Adrenal gland (tissue), 12 donors: ENCODE data around the gene PAX5. TPM values are rescaled to one million over a fixed set of nuclear protein-coding genes. Genes with fewer than 3 reads are reported as not detected.

ENCODE experiments used
- DNase-seq, 7 donors: peaks; one replicate each; pipeline ENCODE4 v3.0.0-alpha.2; 2019 to 2020
- H3K27ac ChIP-seq, 5 donors: fragments of 200-600 bp; sonication (generic) in 4 of 5; 1 replicate in 3 of 5; 2 replicates in 2 of 5; pipeline versions ENCODE4 v1.5.1 to v1.8.0; 2016 to 2020; ENCODE audit warnings: mild to moderate bottlenecking in 1 of 5
- H3K27me3 ChIP-seq: fragments of 200-600 bp; 2 replicates; pipeline ENCODE4 v1.8.0; 2021
- H3K36me3 ChIP-seq, 2 donors: fragments of 200-600 bp; replicated peaks in 1 of 2; 1 replicate in 1 of 2; 2 replicates in 1 of 2; pipeline versions ENCODE4 v1.5.1 to v1.8.0; 2018 to 2022
- H3K4me1 ChIP-seq, 2 donors: fragments of 200-600 bp; replicated peaks in 1 of 2; 1 replicate in 1 of 2; 2 replicates in 1 of 2; pipeline versions ENCODE4 v1.5.1 to v1.8.0; 2018 to 2021
- H3K4me3 ChIP-seq, 4 donors: fragments of 200-600 bp; sonication (generic) in 3 of 4; one replicate each; pipeline ENCODE4 v1.5.1; 2016 to 2018
- H3K9me3 ChIP-seq, 3 donors: fragments of 200-600 bp; sonication (generic) in 1 of 3; replicated peaks in 1 of 3; 1 replicate in 2 of 3; 2 replicates in 1 of 3; pipeline versions ENCODE4 v1.5.1 to v1.8.0; 2016 to 2021
- POLR2A ChIP-seq, 2 donors: fragments of 450-650 bp; IDR thresholded peaks; one replicate each; pipeline ENCODE4 v1.6.1; 2017; ENCODE audit warnings: antibody characterized with exemption in 2 of 2, mild to moderate bottlenecking in 2 of 2, moderate library complexity in 1 of 2
- WGBS, 4 donors: extraction: QIAGEN DNeasy Blood & Tissue Kit in 2 of 4; methylation state at CpG; one replicate each; pipeline versions ENCODE4 v1.1.5 to v1.1.7; 2013 to 2017; 5-methylcytosine and 5-hydroxymethylcytosine counted together
- intact Hi-C, 2 donors: fragments of 100-400 bp; cut with DNase I; formaldehyde crosslinking; loops; one replicate each; pipeline versions ENCODE4 v1.14.1 to v1.15.0; 2022 to 2023
- polyA plus RNA-seq, 3 donors: library from polyadenylated mRNA; stranded (reverse); fragments of 200-250 nt in 2 of 3; fragments of 350-450 nt in 1 of 3; fragmentation: Illumina TruSeq in 1 of 3; extraction: RNeasy Lipid Tissue Mini Kit (QIAGEN cat#74804) in 1 of 3; gene quantifications; one replicate each; pipeline ENCODE4 v1.2.3, GENCODE V29; 2013 to 2014
- total RNA-seq, 9 donors: library from RNA; depleted of rRNA in 4 of 9; stranded (reverse); fragments of >200 nt in 4 of 9; fragments of 120-200 nt in 1 of 9; fragmentation: NEBNext Ultra II Directional in 1 of 9; extraction: Animal tissue kit (Norgen Biotek cat#: 25700) in 1 of 9; gene quantifications; one replicate each; pipeline versions ENCODE4 v1.1.0 to v1.2.4, GENCODE V29; 2013 to 2023
- TF ChIP-seq, protein P1 (sequence below), 6 experiments: fragments of 450-650 bp in 4 of 6; fragments of 200-600 bp in 2 of 6; sonication (generic) in 1 of 6; IDR thresholded peaks; 1 replicate in 5 of 6; 2 replicates in 1 of 6; pipeline versions ENCODE4 v1.5.1 to v1.8.0; 2016 to 2021; ENCODE audit warnings: antibody characterized with exemption in 6 of 6, mild to moderate bottlenecking in 2 of 6, moderate library complexity in 1 of 6
- donor health status: healthy with polysubstance abuse.
- donor health status: Bipolar disorder and iron deficiency.
- donor health status: DM: yes; HTN: yes; CAD: no.
- donor health status: DM: no; HTN: no; CAD: no.
- donor health status: DM: no; HTN: no; CAD: no.
- donor health status: DM: yes; HTN: yes; CAD: no.

Gene PAX5
- total and polyA plus RNA-seq, 12 donors = under 0.01 to 0.22 (median 0.09) TPM; not detected in 6

- peak; percentile 93 to 97 (median 95) for DNase-seq
- Histone ChIP-seq H3K27me3 (peaks cover 97% of the 10 kb centered on the region), H3K9me3 (no peaks in the 10 kb centered on the region), H3K4me1 (peaks cover 13 to 38% of the 10 kb centered on the region in 2 donors), H3K36me3 (no peaks in the 10 kb centered on the region), H3K4me3 (peak overlapping the region in 1 of 4 donors; percentile 29), H3K27ac (no peak overlapping the region)
- intact Hi-C loops = no loop called here
- TF ChIP-seq, protein P1, sequence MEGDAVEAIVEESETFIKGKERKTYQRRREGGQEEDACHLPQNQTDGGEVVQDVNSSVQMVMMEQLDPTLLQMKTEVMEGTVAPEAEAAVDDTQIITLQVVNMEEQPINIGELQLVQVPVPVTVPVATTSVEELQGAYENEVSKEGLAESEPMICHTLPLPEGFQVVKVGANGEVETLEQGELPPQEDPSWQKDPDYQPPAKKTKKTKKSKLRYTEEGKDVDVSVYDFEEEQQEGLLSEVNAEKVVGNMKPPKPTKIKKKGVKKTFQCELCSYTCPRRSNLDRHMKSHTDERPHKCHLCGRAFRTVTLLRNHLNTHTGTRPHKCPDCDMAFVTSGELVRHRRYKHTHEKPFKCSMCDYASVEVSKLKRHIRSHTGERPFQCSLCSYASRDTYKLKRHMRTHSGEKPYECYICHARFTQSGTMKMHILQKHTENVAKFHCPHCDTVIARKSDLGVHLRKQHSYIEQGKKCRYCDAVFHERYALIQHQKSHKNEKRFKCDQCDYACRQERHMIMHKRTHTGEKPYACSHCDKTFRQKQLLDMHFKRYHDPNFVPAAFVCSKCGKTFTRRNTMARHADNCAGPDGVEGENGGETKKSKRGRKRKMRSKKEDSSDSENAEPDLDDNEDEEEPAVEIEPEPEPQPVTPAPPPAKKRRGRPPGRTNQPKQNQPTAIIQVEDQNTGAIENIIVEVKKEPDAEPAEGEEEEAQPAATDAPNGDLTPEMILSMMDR (IDR thresholded peaks at IDR 0.05) = no peak
- no peak for TF ChIP-seq POLR2A (IDR thresholded peaks at IDR 0.05)
- 2 to 7% (median 3%) methylated on average over 21 to 58 of the region's 58 CpGs for WGBS, 4 donors
Measured at GRCh38 chr9:37027582-37028419, 6.3 kb downstream of the PAX5 start.

GRCh38 chr9:37026931-37027581 lies 7.0 kb downstream of the PAX5 start:
- H3K36me3 ChIP-seq = no peaks in the 10 kb centered on the region
- no peak for DNase-seq
- intact Hi-C loops = no loop called here
- H3K27me3 ChIP-seq = peaks cover 96% of the 10 kb centered on the region
- no peaks in the 10 kb centered on the region for H3K9me3 ChIP-seq
- no peak overlapping the region for H3K27ac ChIP-seq
- peak overlapping the region in 1 of 4 donors; percentile 38 for H3K4me3 ChIP-seq
- WGBS, 4 donors = 0 to 2% (median 1%) methylated on average over 1 to 56 of the region's 56 CpGs
- peaks cover 13 to 38% of the 10 kb centered on the region in 2 donors for H3K4me1 ChIP-seq
- TF ChIP-seq, protein P1 (IDR thresholded peaks at IDR 0.05) = no peak
- TF ChIP-seq POLR2A (IDR thresholded peaks at IDR 0.05) = no peak

DNA sequence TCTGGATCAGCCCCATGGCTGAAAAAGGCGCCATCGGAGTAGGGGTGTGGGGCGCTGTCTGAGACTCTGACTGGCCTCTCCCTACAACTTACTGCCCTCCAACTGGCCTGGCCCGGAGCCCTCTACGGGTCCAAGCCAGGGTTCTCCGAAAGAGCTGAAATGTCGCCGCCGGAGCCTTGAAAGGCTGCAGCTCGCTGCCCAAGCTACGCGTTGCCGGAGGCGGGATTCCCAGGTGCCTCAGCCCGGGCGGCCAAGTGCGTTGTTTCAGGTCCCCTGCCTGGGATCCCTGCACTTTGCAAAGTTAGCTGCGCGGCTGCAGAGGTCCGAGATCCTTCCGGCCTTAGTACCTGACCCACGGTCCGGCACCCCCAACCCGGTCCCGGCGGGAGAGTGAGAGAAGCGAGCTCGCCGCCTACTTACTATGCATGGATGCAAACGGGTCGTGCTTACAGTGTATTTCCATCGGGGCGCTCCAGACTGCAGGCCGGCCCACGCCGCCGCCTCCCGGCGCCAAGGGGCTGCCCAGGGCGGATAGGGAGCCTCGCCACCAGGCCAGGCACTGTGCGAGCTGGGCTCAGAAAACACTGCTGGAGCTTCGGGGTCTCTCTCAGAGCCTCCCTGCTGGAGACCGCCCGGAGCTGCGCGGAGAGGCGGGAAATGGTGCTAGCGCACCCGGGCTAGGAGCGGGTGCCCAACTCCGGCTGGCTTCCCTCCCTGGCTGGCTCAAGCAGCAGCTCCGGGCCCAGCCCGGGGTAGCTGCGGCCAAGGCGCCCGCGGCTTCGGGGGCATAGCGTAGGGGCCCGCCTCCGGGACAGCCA lies 7.7 kb downstream of the PAX5 start:
- WGBS, 4 donors = 0 to 2% (median 2%) methylated on average over 3 to 62 of the region's 62 CpGs
- Histone ChIP-seq H3K4me3 (peak overlapping the region in 1 of 4 donors; percentile 38), H3K4me1 (peaks cover 13 to 38% of the 10 kb centered on the region in 2 donors), H3K27me3 (peaks cover 90% of the 10 kb centered on the region), H3K9me3 (no peaks in the 10 kb centered on the region), H3K36me3 (no peaks in the 10 kb centered on the region), H3K27ac (no peak overlapping the region)
- intact Hi-C loops = no loop called here
- no peak for TF ChIP-seq POLR2A (IDR thresholded peaks at IDR 0.05)
- TF ChIP-seq, protein P1 (IDR thresholded peaks at IDR 0.05) = no peak
- no peak for DNase-seq

DNA sequence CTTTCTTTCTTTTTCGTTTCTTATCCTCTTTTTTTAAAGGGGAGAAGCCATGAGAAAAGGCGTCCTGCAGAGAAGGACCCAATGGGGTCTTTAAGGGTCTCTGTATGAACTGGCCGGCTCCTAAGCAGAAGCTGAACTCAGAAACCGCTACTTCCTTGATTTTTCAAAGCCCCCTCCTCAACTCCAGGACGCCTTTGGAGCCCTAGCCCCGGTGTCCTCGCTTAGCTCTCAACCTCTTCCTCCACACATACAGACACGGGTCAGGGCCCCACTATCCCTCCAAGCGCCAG lies 8.3 kb downstream of the PAX5 start:
- H3K9me3 ChIP-seq = no peaks in the 10 kb centered on the region
- no peak for TF ChIP-seq POLR2A (IDR thresholded peaks at IDR 0.05)
- H3K27ac ChIP-seq = no peak overlapping the region
- 1 to 7% (median 5%) methylated on average over 8 to 9 of the region's 9 CpGs for WGBS, 4 donors
- peaks cover 93% of the 10 kb centered on the region for H3K27me3 ChIP-seq
- peaks cover 13 to 38% of the 10 kb centered on the region in 2 donors for H3K4me1 ChIP-seq
- H3K36me3 ChIP-seq = no peaks in the 10 kb centered on the region
- H3K4me3 ChIP-seq = peak overlapping the region in 1 of 4 donors; percentile 38
- no peak for DNase-seq
- intact Hi-C loops = no loop called here
